Cardiac septum (tissue), 1 donor: ENCODE data around the gene LOXHD1. TPM values are rescaled to one million over a fixed set of nuclear protein-coding genes. Genes with fewer than 3 reads are reported as not detected.

Experiments used
- DNase-seq: peaks from one replicate; pipeline ENCODE4 v3.0.0-alpha.2; 2020; ENCODE audit warnings: low spot score
- intact Hi-C: fragments of 100-400 bp; cut with DNase I; formaldehyde crosslinking; loops from one replicate; pipeline ENCODE4 v1.14.0; 2022
- total RNA-seq: library from RNA; stranded (reverse); fragmentation: NEBNext Ultra II Directional; extraction: Animal tissue kit (Norgen Biotek cat#: 25700); gene quantifications from one replicate; pipeline ENCODE4 v1.2.1, GENCODE V29; 2021
- donor health status: DM: no; HTN: no; CAD: no.

LOXHD1 gene
- total RNA-seq, 1 donor from 2014 or later: 0.48 TPM

DNA sequence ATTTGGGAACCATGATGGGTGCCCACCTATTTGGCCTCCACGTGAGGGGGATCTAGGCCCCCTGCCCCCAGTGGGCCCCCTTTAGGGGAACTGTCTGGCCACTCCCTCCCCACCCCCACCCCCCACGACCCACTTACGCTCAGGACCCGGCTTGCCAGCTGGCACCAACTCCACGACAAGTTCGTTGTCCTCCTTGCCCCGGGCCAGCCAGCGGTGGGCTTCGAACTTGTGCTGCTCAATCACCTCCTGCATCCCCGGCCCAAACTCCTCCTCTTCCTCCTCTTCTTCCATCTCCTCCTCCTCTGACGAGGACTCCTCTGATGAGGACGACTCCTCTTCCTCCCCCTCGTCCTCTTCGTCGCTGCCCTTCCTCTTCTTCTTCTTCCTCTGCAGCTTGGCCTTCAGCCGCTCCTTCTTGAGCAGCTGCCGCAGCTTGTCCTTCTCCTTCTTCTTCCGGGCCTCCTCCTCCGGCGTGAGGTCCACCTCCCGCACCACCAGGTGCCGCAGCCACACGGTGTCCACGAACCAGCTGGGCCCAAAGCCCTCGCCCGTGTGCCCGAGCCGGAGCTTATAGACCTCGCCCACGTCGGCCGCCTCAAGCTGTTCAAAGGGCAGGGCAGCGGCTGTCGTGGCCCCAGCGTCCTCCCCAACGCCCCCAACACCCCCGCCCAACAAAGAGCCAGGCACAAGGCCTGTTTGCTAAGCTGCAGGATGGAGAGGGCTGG is 96.9 kb downstream of the LOXHD1 start:
- intact Hi-C loops: loop anchor here (5.0 kb wide), 1 partner anchor 97 kb away; the partner anchor contains the start of gene LOXHD1
- no peak for DNase-seq

DNA sequence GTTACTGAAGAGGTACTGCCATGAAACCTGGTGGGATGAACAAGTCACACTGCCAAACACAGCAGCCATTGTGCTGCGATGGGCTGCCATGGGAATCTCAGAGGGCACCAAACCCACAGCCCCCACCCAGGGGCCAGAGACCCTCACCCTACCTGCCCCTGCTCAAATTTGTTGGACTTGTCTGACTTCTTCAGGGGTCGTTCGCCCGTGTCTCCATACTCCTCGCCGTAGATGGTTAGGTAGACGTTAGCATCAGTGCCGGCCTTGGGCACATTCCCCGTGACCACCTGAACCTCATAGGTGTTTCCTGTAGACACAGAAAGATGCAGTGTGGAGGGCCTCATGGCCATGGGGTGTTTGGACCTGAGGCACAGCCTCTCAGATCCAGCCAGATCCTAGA is 97.7 kb downstream of the LOXHD1 start:
- intact Hi-C loops: loop anchor here (5.0 kb wide), 1 partner anchor 98 kb away; the partner anchor contains the start of gene LOXHD1

DNA sequence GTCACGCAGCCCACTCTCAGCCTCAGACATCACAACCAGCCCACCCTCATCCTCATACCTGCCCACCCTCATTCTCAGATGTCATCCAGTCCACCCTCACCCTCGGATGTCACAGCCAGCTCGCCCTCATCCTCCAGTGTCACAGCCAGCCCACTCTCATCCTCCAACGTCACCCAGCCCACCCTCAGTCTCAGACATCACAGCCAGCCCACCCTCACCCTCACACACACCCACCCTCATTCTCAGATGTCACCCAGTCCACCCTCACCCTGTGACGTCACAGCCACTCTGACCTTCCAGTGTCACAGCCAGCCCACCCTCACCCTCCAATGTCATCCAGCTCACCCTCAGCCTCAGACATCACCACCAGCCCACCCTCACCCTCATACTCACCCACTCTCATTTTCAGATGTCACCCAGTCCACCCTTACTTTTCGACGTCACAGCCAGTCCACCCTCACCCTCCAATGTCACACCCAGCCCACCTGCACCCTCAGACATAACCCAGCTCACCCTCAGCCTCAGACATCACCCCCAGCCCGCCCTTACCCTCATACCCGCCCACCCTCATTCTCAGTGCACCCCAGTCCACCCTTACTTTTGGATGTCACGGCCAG is 100.3 kb downstream of the LOXHD1 start:
- intact Hi-C loops: loop anchor here (5.0 kb wide), 1 partner anchor 101 kb away; the partner anchor contains the start of gene LOXHD1

More for the DNA sequence above, 97.7 kb downstream of the LOXHD1 start:
- DNase-seq: no peak

DNA sequence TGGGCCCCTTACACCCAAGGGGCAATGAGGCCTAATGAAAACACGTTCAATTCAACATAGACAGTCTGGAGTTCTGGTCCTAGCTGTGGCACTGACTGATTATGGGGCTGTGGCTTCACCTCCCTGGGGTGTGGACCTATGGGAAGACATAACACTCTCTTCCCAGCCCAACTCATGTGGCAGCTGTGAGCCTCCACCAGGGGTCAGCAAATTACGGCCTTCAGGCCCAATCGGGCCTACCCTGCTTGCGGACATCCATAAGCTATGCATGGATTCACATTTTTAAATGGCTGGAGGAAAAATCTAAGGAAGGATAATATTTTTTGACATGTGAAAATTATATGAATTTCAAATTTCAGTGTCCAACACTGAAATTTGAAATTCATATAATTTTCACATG is 101.3 kb downstream of the LOXHD1 start:
- intact Hi-C loops: loop anchor here (5.0 kb wide), 1 partner anchor 102 kb away; the partner anchor contains the start of gene LOXHD1
- no peak for DNase-seq

More for the DNA sequence above, 100.3 kb downstream of the LOXHD1 start:
- no peak for DNase-seq

DNA sequence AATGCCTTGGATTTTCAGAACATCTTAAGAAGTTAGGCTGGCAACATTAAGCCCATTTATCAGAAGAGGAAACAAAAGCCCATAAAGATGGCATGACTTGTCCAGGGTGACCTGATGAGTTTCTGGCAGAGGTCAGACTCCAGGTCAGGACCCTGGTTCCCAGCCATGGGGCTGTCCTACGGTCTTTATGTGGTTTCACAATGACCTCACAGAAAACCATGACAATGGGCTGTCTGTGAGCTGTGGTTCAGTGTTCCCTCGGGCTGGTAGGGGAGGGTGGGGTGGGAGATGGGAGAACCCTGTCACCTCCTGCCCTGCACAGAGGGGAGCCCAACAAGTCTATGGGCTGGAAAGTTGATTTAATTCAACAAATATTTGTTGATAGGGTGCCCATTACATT is 101.8 kb downstream of the LOXHD1 start:
- DNase-seq: no peak
- intact Hi-C loops: loop anchor here (5.0 kb wide), 1 partner anchor 102 kb away; the partner anchor contains the start of gene LOXHD1

DNA sequence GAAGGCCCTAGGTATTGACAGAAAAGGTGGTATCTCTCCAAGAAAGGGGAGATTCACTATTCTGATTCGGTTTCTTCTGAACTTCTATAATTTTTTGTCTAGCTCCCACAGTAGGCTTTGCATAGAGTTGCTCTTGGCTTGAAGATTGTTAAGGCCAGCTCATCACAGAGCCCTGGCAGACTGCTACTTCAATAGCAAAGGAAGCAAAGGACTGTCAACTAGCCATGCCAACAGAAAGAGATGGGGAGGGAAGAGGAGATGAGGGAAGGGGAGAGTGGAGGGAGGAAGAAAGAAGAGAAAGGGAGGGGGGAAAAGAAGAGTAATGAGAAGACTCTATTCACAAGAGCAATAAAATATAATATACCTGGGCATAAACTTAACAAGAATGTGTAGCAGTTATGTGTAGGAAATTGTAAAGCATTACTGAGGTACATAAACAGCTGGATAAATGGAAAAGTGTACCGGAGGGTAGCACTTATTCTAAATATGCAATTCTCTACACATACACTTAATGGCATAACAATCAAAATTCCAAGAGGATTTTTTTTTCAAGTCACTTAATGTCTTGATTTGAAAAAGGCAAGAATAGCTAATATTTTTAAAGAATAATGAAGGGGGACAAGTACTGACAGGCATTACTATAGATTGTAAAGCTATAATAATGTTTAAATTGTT is 102.5 kb downstream of the LOXHD1 start:
- intact Hi-C loops: loop anchor here (5.0 kb wide), 1 partner anchor 103 kb away; the partner anchor contains the start of gene LOXHD1
- DNase-seq: no peak

DNA sequence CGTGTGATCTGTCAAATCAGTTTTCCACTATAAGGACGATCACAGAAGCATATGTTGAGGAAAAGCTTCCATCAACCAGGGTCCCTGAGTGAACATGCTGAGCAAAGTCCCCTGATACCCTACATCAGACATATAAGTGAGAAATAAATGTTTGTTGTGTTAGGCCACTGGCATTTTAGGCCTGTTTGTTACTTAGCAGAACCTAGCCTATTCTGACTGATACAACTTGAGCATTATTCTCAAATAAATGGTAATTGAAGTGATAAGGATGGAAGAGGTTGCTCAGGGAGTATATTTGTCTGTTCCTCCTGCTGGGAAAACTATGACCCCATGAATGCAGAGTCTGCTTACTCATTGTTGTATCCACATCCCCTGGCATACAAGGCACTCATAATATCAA is 106.4 kb downstream of the LOXHD1 start:
- intact Hi-C loops: no loop called here
- DNase-seq: no peak

DNA sequence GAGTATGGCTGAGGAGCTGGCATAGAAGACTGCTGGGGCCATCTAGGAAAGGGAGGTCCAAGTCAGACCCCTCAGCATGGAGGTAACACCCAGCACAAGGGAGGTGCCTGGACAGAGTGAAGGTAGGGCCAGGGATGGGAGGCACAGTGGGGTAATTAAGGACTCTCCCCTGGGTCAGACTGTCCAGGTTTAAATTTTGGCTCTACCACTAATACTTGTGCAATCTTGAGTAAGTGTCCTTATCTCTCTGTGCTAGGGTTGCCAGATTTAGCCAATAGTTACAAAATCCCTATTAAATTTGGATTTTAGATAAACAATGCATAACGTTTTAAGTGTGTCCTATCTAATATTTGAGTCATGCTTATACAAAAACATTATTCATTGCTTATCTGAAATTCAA is 109.5 kb downstream of the LOXHD1 start:
- intact Hi-C loops: no loop called here
- no peak for DNase-seq

DNA sequence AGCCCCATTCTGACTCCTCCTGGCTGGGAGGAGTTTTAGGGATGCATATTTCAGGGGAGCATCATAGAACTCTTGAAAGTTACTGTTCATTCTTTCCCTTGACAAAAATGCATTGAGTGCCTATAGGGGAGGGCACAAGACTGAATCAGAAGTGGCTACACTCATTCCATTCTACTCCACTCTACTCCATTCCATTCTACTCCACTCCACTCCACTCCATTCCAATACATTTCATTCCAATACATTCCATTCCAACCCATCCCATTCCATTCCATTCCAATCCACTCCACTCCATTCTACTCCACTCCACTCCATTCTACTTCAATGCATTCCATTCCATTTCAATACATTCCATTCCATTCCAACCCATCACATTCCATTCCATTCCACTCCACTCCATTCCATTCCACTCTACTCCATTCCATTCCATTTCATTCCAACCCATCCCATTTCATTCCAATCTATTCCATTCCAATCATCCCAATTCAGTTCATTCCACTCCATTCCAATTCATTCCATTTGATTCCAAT is 110.8 kb downstream of the LOXHD1 start:
- intact Hi-C loops: no loop called here
- no peak for DNase-seq

DNA sequence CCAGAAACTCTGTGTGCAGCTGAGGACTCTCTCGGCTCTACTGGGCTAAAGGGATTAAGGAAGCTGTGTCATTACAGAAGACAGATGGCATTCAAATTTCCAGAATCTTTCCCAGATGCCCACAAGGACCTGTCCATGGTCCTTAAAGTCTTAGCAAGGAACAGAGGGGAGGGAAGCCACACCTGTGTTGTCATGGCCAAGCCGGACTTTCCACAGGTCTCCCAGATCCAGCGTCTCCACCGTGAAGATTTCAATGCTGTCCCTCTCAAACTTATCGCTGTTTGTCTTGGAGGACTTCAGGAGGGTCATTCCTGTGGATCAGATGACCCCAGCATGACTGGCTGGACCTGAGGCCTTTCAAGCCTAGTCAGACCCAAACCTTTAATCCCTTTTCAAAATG is 114.5 kb downstream of the LOXHD1 start:
- intact Hi-C loops: no loop called here
- DNase-seq: no peak

DNA sequence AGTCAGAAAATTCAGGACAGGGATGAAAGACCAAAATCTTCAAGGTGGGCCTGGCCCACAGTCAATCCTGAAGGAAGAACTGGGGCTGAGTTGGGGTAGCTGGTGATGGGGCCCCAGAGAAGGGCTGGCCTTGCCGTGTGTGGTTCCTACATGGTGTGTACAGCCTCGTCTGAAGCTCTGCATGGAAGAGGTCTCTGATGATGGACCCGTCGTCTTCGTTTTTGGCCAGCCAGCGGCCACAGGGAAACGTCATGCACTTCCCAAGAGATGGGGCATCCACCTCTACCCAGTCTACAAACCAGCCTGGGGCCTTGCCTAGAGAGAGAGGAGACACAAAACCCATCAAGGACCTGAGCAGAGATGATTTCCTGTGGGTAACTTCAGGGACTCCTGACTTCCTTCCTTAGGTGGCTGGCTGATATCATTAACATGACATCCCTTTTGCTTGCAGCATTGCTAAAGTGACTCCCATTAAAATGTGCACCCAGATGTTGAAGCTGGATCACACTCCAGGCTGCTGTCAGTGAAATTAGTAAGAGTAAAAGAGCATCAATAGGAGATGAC is 115.3 kb downstream of the LOXHD1 start:
- no peak for DNase-seq
- intact Hi-C loops: no loop called here

DNA sequence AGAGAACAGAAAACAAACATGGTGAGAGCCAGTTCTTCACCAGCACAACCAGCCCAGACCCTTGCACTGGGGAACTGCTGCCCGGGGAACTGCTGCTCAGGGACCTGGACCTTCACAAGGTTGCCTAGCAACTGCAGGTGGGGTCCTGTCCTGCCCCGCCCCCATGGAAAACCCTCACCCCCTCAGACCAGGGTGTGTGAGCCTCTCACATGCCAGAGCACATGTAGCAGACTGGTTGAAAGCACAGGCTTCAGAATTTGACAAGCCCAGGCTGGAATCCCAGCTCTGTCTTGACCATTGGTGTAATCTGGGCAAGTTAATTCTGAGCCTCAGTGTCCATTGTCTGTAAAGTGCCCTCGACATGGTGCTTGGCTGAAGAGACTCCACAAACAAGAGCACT is 118.6 kb downstream of the LOXHD1 start:
- intact Hi-C loops: no loop called here
- DNase-seq: no peak

DNA sequence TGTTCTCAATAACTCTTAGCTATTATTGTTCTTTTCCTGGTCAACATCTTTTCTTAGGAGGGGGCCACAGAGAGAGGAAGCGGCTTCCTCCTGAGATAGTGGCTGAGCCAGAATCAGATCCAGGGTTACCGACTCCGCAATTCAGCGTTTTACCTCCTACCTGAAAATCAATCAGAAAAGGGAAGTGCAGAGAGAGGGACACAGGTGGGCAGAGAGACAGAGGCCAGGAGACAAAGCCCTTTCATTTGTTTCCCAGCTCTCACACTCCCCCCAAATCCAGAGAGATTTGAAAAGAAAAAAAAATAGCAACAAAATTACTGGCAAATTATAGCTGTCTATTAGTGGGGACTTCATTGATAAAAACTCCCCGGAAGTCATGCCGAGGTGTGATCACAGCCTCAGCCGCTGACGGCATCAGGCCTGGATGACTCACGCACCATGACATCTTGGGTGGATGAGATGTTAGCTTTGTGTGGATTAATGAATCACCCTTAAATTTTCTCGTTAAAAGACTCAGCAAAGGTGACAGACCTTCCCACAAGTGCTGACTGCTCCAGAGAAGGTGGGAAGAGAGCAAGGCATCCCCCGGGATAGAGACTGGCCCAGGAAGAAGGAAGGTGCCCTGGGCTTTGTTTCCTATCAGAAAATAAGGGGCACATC is 120.7 kb downstream of the LOXHD1 start:
- intact Hi-C loops: no loop called here

DNA sequence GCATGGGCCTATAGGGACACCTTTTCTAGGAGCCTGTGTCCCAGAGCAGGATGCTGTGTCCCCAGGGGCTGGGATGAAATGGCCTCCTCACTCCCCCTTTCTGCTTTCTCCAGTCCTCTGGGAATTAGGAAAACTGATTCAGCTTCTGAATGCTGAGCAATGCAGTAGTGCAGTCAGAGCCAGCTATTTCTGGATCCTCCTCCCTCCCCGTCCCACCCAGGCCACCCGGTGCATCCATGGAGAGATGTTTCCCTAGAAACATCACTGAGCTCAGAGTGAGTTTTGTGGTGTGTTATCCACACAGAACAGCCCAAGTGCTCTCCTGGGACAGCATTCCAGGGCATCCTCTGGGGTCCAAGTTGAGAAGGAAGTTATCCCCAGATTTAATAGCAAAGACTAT is 125.5 kb downstream of the LOXHD1 start:
- intact Hi-C loops: no loop called here
- no peak for DNase-seq

More for the DNA sequence above, 120.7 kb downstream of the LOXHD1 start:
- DNase-seq: no peak

DNA sequence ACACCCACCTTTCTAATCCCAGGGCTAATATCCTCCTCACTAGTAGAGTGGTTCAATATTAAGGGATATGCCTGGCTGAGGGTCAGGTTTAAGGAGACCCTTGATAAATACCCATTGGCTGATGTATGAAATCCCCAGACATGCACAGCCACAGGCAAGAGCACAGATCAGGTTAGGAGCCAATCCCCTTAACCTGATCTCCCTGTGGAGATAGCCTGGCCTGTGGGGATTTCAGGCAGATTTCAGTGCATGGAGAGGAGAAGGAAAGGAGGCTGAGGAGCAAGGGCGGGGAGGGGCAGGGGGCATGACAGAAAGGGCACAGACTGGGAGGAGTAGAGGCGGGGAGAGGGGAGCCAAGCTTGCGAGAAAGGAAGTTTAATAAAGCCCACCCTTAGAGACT is 129.0 kb downstream of the LOXHD1 start:
- no peak for DNase-seq
- intact Hi-C loops: no loop called here

DNA sequence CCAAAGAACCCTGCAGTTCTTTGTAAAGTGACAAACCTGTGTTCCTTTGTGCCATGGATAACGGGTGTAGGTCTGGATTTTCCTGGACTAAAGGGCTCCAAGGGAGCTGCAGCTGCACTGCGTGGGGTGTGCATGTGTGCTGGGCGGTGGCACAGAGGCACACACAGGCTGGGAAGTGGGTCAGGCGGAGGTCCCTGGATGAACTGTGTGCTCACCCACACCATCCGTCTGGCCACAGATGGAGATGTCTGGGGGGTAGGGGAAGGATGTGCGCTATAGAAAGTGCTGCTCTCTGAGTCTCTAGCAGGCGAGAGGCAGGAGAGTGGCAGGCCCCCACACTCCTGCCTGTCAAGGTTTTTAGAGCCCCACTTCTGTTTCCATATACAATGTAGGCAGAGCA is 137.2 kb downstream of the LOXHD1 start:
- intact Hi-C loops: no loop called here
- no peak for DNase-seq

DNA sequence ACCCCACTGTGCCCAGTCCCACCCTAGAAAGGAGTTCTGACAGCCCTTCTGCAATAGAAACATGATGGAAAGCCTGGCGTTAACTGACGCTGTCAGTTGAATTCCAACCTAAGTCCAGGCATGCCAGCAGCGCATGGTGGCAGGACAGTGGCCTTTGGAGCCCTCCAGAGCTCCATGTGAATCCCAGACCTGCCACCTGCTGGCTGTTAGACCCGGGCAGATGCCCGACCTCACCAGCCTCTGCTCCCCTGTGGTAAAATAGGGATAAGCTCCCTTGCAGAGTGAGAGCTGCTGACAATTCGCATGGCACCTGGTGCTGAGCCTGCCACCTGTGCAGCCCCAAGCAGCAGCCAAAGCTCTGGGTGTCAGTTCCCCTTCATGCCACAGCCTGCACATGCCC is 138.6 kb downstream of the LOXHD1 start:
- DNase-seq: no peak
- intact Hi-C loops: loop anchor here (1.0 kb wide), 1 partner anchor 237 kb away; no protein-coding TSS in a partner anchor

DNA sequence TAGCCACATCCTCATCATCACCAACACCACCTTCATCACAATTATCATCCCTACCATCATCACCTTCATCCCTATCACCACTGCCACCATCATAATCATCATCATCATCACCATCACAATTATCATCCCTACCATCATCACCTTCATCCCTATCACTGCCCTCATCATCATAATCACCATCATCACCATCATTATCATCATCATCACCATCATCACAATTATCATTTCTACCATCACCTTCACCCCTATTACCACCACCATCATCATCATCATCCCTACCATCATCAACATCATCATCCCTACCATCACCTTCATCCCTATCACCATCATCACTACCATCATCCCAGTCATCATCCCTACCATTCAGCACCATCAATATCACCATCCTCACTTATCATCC is 140.5 kb downstream of the LOXHD1 start:
- no peak for DNase-seq
- intact Hi-C loops: no loop called here

DNA sequence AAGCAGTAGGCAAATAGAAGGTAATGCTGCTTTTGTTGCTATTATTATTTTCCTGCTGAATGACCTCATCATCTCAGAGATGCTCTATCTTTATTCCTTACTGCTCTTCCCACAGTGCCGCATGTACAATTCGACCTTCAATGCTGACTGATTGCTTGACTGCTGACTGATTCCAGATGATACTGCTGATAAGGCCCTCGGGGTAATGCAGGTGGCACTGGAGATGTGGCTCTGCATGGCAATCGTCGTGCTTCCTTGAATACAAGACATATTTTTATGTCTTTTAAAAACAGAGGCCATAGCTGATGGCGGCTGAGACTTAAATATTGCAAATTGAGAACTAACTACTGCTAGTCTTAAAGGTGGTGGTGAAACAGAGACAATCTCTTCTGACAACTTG is 146.6 kb downstream of the LOXHD1 start:
- DNase-seq: no peak
- intact Hi-C loops: no loop called here
